NOMO-1 treated with dmso at 0.1 percent for 144 hours (cell line): ENCODE measurements around the gene GRM4.

Experiments used
- DNase-seq: peaks from one replicate; lab custom pipeline; 2025; ENCODE audit not compliant: unreplicated experiment; lab: John Stamatoyannopoulos, UW

GRM4 gene

GRCh38 chr6:34086558-34086957 is 59.3 kb downstream of the GRM4 start:
- DNase-seq: no peak

- no peak for DNase-seq
These were observed 60.3 kb downstream of the GRM4 start for GRCh38 chr6:34085453-34086170.

GRCh38 chr6:34084591-34085290 is 61.1 kb downstream of the GRM4 start:
- DNase-seq: no peak

- DNase-seq: no peak
These were observed 62.8 kb downstream of the GRM4 start for GRCh38 chr6:34082864-34083626.

GRCh38 chr6:34082348-34082747 is 63.5 kb downstream of the GRM4 start:
- no peak for DNase-seq

- no peak for DNase-seq
These were observed 65.5 kb downstream of the GRM4 start for GRCh38 chr6:34080357-34080756.

- DNase-seq: no peak
These were observed 66.0 kb downstream of the GRM4 start for GRCh38 chr6:34079899-34080298.

GRCh38 chr6:34075906-34076305 is 70.0 kb downstream of the GRM4 start:
- no peak for DNase-seq

GRCh38 chr6:34074064-34074742 is 71.7 kb downstream of the GRM4 start:
- no peak for DNase-seq

GRCh38 chr6:34073540-34073939 is 72.3 kb downstream of the GRM4 start:
- no peak for DNase-seq

GRCh38 chr6:34072727-34073126 is 73.2 kb downstream of the GRM4 start:
- no peak for DNase-seq

GRCh38 chr6:34071884-34072379 is 74.0 kb downstream of the GRM4 start:
- DNase-seq: no peak

GRCh38 chr6:34071136-34071883 is 74.6 kb downstream of the GRM4 start:
- DNase-seq: no peak

GRCh38 chr6:34070315-34071135 is 75.4 kb downstream of the GRM4 start:
- no peak for DNase-seq

GRCh38 chr6:34068462-34069044 is 77.3 kb downstream of the GRM4 start:
- no peak for DNase-seq

GRCh38 chr6:34067814-34068213 is 78.1 kb downstream of the GRM4 start:
- no peak for DNase-seq

GRCh38 chr6:34066772-34067770 is 78.8 kb downstream of the GRM4 start:
- no peak for DNase-seq

- DNase-seq: no peak
These were observed 79.7 kb downstream of the GRM4 start for GRCh38 chr6:34066218-34066571.
